ENCODE results near the gene CRY2.

CRY2 gene

DNA sequence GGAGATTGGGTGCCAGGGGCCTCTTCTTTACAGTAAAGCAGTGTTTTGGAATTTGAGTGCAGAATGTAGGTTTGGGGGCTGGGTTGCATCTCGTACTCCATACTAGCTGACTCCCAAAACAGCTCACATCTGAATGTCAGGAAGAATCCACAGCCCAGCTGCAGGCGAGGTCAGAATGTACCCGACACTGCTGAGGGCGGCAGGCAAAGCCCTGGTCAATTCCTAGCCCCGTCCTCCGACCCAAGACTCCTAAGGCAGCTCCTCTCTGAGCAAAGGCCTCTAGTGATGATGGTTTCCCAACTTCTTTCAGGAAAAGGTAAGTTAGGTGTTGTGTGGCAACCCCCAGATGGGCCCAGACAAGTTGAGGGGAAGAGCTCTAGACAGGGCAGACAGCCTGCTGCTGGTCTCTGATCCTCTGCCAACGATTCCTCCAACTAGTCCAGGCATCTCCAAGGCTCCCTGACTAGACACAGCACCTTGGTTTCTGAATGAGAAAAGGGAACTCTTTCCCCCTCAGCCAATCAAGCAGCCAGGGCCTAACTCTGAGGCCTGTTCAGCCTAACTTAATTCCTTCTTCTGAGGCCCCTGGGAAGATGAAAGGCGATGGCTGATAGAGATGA is 83.8 kb downstream of the CRY2 start:
- DNase-seq (ENCODE audit: low spot score): no peak

DNA sequence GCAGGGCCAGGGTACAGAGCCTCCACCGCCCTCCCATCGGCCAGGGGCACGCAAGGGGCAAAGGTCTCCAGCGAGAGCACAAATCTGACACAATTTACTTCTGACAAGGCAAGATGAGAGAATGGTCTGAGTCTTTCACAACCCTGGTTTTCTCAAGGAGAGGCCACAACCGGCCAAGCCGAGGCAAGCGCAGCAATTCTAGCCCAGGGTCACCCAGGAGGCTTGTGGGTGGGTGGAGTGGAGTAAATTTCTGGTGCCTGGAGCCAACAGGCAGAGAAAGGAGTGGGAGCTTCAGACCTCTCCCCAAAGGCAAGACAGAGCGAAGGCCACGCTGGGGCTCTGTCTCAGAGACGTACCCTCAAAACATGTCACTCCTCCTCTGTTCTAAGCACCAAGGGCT is 84.5 kb downstream of the CRY2 start:
- DNase-seq (ENCODE audit: low spot score): no peak

DNA sequence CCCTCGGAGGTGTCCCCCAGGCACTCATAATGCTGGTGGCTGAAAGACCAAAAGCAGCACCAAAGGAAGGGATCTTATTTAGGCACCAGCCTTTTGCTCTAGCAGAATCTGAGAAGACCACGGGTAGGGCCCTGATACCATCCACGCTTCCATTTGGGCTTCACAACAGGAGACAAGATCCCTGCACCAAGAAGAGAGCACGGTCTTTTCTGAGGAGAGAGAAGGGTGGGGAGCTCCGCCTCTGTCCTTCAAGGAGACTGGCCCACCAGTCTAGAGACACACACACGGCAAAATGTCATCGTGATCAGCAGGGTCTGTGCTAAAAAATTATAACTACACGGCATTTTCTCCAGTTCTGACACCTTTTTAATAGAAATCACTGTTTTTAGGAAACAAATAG is 84.9 kb downstream of the CRY2 start:
- DNase-seq (ENCODE audit: low spot score): no peak

All from HuH-7 (cell line).